ENCODE results near the gene NALF2.

DNA sequence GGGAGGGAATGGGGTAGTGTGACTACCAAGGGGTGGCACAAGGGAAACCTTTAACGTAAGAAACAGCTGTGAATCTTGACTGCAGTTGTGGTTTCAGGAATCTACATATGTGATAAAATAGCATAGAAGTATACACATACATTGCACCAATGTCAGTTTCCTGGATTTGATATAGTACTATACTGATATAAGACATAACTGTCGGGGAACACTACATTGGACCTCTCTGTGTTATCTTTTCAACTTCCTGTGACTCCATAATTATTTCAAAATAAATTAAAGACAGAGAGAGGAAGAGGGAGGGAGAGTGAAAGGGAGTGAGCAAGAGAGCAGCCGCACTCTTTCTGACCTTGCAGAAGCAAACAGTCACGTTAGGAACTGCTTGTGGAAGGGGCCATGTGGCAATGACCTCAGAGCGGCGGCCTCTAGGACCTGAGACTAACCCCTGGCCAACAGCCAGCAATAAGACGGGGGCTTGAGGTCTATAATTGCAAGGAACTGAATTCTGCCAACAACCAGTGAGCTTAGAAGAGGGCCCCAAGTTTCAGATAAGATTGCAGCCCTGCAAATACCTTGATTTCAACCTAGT lies 47.4 kb downstream of the NALF2 start:
- TF ChIP-seq, protein P1, sequence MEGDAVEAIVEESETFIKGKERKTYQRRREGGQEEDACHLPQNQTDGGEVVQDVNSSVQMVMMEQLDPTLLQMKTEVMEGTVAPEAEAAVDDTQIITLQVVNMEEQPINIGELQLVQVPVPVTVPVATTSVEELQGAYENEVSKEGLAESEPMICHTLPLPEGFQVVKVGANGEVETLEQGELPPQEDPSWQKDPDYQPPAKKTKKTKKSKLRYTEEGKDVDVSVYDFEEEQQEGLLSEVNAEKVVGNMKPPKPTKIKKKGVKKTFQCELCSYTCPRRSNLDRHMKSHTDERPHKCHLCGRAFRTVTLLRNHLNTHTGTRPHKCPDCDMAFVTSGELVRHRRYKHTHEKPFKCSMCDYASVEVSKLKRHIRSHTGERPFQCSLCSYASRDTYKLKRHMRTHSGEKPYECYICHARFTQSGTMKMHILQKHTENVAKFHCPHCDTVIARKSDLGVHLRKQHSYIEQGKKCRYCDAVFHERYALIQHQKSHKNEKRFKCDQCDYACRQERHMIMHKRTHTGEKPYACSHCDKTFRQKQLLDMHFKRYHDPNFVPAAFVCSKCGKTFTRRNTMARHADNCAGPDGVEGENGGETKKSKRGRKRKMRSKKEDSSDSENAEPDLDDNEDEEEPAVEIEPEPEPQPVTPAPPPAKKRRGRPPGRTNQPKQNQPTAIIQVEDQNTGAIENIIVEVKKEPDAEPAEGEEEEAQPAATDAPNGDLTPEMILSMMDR (IDR thresholded peaks at IDR 0.05), result no peak
- TF ChIP-seq EP300 (IDR thresholded peaks at IDR 0.05) (no peak), POLR2A (IDR thresholded peaks at IDR 0.05) (no peak), POLR2AphosphoS5 (IDR thresholded peaks at IDR 0.05) (no peak)
